Adipose tissue (tissue), 3 donors: ENCODE measurements around the gene ZG16B. TPM values are rescaled to one million over a fixed set of nuclear protein-coding genes. Genes with fewer than 3 reads are reported as not detected.

Experiments
- H3K27ac ChIP-seq: one replicate; pipeline ENCODE4 v1.5.1; 2013; ENCODE audit warnings: low read depth, low read length
- WGBS, 3 donors: extraction: QIAGEN DNeasy Blood & Tissue Kit; methylation state at CpG; one replicate each; pipeline ENCODE4 v1.1.7; 2013; 5-methylcytosine and 5-hydroxymethylcytosine counted together
- polyA plus RNA-seq, 3 donors: library from polyadenylated mRNA; stranded (reverse); fragments of 200-250 nt; gene quantifications; one replicate each; pipeline ENCODE4 v1.2.3, GENCODE V29; 2013
- donor health status: healthy with polysubstance abuse.
- donor health status: Bipolar disorder and iron deficiency.
- donor health status: healthy.

The ZG16B gene, protein sequence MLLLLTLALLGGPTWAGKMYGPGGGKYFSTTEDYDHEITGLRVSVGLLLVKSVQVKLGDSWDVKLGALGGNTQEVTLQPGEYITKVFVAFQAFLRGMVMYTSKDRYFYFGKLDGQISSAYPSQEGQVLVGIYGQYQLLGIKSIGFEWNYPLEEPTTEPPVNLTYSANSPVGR
- polyA plus RNA-seq: 1 to 10 TPM in 1 of 3 donors, under 1 TPM in 1, not detected in 1; 0.18 to 2.4 TPM

DNA sequence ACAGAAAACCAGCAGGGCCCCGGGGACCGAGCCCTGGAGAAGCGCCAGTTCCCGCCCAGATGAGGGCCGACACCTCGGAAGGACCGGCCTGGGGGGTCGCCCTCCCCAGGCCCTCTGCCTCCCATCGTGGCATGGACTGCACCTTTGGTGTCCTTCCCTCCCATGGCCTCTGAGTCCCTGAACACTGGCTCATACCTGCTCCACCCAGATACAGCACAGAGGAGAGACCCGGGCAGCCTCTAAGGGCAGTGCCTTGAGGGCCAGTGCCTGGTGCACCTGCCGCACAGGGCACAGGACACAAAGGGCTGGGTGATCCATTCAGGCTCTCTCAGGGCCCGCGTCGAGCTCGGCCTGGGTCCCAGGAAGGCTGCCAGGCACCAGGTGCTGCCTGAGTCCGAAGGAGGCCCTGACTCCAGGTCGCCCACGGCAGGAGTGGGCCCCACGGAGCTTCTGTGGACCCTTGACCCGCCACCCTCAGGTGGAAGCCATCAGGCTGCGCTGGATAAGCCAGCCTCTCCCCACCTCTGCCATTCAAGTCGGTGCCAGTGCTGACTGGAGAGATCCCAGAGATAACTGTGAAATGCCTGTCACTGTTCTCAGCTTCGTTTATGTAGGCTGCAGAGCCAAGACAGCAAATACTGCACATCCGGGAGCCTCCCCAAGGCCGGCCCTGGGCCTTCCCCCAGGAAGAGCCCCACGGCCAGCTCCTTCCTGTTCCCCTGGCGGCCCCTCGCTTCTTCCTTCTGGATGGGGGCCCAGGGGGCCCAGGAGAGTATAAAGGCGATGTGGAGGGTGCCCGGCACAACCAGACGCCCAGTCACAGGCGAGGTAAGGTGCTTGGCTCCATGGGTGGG, at the start of gene ZG16B:
Gene ZG16B, plus strand, starts transcription at position 803 of the 854 bp plus-strand sequence. CDS start 139 bp downstream, outside the sequence.
- 53 to 69% (median 57%) methylated on average over 32 of the region's 32 CpGs for WGBS, 3 donors
- H3K27ac ChIP-seq: no peak within 1 kb of the TSS

DNA sequence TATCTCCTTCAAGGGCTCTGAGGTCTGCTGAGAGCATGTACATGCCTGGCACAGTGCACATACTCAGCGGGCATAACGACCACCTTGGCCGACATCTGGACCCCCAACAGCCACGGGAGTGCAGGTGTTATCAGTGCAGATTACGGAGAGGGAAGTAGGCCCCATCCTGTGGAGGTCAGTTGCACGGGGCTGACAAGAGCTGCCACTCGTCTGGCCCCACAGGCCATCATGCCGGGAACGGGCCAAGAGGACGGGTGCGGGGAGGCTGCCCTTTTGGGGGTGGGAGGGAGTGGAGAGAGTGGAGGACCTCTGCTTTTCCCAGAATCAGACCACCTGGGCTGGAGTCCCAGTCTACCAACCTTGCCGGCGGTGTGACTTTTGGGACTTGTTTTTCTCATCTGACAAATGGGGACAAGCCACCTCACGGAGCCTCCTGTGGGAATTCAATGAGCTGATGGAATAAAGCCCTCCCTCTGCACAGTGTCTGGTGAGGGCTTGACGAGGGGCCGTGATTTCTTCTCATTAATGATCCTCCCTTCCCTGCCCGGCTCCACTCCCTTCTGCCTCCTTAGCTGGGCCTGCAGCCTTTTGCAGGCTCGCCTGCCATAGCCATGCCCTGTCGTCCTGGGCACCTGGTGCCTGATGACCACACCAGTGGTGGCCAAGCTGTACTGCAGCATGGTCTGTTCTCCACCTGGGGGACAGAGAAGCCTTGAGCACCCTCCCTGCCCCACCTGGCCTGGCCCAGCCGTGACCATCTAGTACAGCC, 47.3 kb upstream of the ZG16B start:
- no peak overlapping the region for H3K27ac ChIP-seq
- 79 to 86% (median 80%) methylated on average over 20 of the region's 20 CpGs for WGBS, 3 donors

DNA sequence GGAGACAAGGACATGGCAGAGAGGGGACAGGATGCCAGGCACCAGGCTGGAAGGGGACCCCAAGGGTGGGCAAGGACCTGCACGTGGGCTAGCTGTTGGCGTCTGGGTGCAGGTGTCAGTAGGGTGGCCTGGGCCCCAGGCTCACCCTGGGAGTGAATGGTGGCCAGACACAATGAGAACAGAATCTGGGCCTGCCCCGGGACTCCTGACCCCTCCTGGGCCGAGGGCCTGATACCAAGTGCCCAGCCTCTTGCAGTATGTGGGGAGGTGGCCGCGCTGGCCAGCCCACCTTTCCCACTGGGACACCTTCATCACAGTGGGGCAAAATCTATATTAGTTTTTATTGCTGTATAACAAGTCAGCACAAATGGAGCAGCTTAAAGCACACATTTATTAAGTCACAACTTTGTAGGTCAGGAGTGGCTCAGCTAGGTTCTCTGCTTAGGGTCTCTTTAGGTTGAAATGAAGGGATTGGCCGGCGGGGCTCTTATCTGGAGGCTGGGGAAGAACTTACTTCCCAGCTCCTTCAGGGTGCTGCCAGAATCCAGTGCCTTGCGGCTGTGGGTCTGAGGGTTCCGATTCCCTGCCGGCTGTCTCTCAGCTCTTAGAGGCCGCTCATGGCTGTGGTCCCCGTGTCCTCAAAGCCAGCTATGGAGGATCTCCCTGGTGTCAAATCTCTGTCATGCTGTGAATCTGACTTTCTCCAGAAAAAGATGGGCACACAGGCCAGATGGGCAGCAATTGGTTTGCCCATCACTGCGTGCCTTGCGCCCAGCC, 46.3 kb upstream of the ZG16B start:
- WGBS, 3 donors: 87 to 94% (median 88%) methylated on average over 15 of the region's 15 CpGs

DNA sequence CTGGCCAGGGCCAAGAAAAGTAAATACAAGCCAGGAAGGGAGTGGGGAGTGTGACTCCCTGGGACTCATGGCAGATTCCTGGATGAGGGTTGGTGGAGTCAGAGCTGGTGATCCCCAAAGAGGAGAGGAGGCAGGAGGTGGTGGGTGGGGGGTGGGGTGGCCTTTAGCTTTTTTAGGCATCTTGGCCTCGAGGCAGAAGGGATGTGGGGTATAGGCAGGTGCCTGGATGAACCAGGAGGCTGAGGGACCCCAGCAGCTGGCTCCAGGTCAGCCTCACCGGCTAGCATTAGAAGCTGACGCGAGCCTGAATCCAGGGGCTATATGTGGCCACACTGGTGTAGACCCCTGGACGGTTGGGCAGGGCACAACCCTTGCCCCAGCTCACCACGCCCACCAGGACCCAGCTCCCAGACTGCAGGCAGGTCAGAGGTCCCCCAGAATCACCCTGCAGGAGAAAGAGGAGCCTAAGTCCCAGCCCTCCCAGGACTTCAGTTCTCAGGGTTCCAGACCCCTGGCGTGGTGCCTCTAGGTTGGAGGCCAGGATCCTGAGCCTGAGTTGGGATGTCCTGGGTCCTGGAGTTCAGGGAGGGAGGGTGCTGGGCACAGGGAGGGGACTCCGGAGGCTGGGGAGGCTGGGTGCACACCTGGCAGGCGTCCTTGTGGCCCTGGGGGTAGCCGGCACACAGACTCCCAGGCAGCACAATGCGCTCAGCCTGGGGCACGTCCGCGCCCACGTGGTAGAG, 45.6 kb upstream of the ZG16B start:
- WGBS, 3 donors: 53 to 57% (median 56%) methylated on average over 13 to 15 of the region's 15 CpGs
- no peak overlapping the region for H3K27ac ChIP-seq

More for the DNA sequence above, 46.3 kb upstream of the ZG16B start:
- H3K27ac ChIP-seq: no peak overlapping the region

DNA sequence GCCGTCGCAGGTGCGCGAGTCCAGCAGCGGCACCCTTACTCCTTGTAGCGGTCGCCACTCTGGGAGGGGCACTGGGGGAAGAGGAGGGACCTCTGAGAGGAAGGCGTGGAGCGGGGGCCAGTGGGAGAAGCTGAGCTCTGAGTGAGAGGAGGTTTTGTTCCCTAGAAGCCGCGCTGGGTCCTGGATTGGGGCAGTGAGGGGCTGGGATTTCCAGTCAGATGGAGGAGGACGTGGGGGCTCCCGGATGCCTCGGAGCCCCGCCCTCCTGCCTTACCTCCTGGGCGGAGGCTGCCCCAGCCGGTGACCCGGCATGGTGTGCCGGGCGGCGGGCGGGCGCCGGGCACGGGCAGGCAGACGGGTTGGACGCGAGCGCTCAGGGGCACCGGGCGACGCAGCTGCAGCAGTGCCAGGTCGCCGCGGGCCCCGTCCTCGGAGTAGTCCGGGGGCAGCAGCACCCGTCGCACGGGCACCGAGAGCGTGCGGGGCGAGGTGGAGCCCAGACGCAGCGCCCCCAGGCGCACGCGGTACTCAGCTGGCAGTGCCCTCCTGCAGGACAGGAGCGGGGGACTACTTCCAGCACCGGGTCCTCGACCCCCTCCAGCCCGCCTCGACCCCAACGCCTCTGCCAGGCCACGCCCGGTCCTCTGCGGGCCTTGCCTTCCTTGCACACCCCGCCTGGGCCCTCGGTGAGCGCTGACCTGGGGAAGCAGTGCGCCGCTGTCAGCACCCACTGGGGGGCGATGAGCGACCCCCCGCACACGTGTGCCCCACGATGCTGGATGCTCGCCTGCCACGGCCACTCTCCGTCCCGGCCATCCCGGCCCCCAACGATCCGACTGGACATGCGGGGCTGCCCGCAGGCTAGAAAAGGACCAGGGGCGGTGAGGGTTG, 44.8 kb upstream of the ZG16B start:
- no peak overlapping the region for H3K27ac ChIP-seq
- WGBS, 3 donors: 12 to 15% (median 13%) methylated on average over 57 to 79 of the region's 79 CpGs

DNA sequence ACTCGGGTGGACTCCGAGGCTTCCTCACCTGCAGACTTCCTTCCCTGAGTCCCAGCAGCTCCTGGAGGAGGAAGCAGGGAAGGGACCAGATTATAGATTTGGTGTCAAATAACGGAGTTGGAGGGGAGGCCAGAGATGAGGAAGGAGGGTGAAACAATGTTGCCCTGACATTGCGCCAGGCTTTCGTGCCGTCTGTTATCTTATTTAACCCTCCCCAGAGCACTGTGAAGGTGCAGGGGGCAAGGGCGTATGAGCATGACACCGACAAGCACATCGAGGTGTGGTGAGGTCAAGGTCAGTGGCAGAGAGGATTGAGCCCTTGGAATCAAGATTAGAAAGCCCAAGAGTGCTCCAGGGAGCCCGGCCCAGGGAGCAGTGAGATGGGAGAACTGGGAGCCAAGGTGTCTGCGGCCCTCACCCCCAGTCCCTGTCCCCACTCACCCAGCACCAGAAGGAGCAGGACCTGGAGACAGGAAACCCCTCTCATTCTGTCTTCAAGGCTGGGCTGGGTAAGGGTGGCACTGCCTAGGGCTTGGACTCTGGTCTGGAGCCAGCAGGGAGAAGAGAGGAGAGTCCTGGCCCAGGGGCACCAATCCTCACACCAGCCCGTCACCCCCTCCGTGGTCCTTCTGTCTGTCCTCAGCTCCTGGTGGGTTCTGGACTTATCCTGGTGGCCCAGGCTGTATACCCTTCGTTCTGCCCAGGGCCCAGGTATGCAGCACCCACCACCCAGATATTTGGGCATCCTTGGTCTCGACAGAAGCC, 43.9 kb upstream of the ZG16B start:
- 39 to 54% (median 51%) methylated on average over 15 of the region's 15 CpGs for WGBS, 3 donors

DNA sequence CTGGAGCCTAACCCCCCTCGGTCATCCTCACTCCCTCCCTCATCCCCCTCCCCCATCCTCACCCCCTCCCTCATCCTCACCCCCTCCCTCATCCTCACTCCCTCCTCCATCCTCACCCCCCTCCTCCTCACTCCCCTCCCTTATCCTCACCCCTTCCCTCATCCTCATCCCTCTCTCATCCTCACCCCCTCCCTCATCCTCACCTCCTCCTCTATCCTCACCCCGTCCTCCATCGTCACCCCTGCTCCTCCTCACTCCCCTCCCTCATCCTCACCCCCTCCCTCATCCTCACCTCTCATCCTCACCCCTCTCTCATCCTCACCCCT, 43.3 kb upstream of the ZG16B start:
- 44 to 51% (median 49%) methylated on average over 3 of the region's 3 CpGs for WGBS, 3 donors
- H3K27ac ChIP-seq: no peak overlapping the region

More for the DNA sequence above, 43.9 kb upstream of the ZG16B start:
- no peak overlapping the region for H3K27ac ChIP-seq

DNA sequence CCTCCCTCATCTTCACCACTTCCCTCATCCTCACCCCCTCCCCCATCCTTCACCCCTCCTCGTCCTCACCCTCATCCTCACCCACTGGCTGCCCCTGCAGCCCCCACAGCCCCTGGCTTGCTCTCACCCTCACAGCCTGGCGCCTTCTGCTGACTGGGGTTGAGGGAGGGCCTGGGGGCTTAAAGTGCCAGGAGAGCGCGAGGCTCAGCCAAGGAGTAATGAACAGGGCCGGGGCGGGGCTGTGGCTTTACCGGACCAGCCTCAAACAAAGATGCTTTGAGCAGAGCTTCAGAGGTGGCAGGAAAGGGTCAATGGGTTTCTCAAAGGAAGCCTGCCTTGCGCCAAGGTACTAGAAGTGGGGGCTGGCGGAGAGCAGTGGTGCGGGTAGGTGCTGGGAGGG, 42.7 kb upstream of the ZG16B start, which contains the start of gene PRSS33:
Gene PRSS33, minus strand, starts transcription at position 155 of the 400 bp plus-strand sequence. CDS start 1,013 bp downstream, outside the sequence.
- H3K27ac ChIP-seq: no peak within 1 kb of the TSS
- WGBS, 3 donors: 18 to 29% (median 22%) methylated on average over 10 of the region's 10 CpGs

DNA sequence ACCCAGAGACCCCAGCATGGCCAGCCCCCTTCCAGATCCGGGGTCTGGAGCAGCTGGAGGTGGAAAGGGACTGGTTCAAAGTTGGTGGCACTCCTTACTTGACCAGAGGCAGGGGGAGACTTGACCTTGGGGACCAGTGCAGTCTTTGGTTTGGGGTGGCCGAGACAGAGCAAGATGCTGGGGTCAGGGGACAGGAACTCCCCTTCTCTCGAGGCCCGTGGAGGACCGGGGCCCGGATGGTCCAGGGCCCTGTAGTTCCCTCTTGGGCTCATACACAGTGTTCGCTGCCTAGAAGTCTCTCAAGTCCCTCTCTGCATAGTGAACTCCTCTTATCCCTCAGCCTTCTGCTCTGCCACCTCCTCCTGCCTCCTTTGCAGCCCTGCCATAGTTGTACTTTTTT, 42.1 kb upstream of the ZG16B start:
- no peak overlapping the region for H3K27ac ChIP-seq
- WGBS, 3 donors: 20 to 52% (median 36%) methylated on average over 7 of the region's 7 CpGs

DNA sequence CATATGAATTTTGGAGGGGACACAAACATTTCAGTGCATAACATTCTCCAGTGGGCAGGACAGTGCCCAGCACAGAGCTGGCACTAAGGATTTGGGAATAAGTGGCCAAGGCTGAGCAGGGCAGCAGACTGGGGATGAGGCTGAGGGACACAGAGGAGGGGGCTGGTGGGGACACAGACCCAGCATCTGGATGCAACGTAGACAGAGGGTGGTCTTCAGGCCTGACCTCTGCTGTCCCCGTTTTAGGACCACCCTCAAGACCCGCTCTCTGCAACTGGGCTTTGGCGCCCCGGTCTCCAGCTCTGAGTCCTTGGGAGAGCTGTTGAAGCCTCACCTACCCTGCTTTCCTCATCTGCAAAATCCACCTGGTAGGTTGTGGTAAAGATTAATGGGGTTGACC, 39.5 kb upstream of the ZG16B start:
- 78 to 81% (median 80%) methylated on average over 5 of the region's 5 CpGs for WGBS, 3 donors
- H3K27ac ChIP-seq: no peak overlapping the region

DNA sequence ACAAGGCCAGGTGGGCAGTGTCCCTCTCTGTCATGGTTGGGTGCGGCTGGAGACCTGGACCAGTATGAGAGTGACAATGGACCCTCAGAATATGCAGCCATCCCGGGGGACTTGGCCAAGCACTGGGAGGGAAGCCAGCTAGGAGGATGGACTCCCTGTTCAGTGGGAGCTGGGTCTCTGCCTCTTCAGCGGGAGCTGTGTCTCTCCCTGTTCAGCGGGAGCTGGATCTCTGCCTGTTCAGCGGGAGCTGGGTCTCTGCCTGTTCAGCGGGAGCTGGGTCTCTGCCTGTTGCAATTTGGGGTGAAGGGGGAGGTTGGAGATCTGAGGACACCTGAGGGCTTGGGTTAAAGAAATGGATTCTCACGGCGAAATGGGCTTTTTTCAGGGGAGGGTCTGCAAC, 38.9 kb upstream of the ZG16B start:
- no peak overlapping the region for H3K27ac ChIP-seq
- WGBS, 3 donors: 60 to 73% (median 62%) methylated on average over 8 of the region's 8 CpGs

DNA sequence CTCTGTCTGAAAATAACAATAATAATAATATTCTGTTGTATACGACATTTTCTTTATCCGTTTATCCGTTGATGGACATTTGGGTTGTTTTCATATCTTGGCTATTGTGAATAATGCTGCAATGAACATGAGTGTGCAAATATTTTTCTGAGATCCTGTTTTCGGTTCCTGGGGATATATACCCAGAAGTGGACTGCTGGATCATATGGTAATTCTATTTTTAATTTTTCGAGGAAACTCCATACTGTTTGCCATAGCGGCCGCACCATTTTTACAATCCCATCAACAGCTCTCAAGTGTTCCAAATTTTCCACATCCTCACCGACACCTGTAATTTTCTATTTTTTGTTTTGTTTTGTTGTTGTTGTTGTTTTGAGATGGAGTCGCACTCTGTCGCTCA, 37.2 kb upstream of the ZG16B start:
- WGBS, 3 donors: 84 to 88% (median 84%) methylated on average over 10 of the region's 10 CpGs
- H3K27ac ChIP-seq: no peak overlapping the region

DNA sequence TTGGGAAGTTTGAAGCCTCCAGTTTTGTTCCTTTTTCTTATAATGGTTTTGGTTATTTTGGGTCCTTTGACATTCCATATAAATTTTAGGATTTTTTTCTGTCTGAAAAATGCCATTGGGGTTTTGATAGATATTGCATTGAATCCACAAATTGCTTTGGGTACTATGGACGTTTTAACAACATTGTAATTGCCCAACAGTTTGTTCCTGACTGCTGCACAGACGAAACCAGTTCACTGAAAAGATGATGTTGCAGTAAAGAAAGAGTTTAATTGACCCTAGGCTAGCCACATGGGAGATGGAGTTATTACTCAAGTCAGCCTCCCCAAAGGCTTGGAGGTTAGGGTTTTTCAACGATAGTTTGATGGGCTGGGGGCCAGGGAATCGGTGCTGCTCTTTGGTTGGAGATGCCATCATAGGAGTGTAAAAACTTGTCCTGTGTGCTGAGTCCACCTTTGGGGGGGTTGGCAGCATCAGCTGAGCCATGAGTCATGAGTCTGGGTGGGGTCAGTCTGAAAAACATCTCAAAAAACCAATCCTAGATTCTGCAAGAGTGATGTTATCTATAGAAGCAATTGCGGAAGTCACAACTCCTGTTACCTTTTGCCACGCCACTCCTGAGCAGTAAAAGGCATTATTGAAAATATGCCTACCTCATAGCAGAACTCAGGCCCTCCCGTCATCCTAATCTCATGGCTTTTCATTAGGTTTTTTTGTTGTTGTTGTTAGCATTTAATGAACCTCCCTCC, 34.5 kb upstream of the ZG16B start:
- WGBS, 3 donors: 53 to 74% (median 63%) methylated on average over 7 of the region's 7 CpGs
- H3K27ac ChIP-seq: no peak overlapping the region

DNA sequence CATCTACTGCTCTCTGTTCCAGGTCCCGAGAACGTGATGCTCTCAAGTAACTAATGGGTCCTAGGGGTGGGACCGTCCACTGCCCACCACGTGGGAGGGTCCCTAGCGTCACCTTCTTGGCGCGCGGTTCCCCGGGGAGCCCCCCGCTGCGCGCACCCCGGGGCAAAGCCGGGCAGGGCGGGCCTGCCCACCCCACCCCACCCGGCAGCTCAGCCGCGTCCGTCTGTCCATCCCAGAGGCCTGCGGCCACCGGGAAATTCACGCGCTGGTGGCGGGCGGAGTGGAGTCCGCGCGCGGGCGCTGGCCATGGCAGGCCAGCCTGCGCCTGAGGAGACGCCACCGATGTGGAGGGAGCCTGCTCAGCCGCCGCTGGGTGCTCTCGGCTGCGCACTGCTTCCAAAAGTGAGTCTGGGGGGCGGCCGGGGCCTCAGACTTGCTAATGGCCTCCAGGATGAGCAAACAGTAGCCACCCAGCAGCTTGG, 31.3 kb upstream of the ZG16B start:
- H3K27ac ChIP-seq: no peak overlapping the region
- WGBS, 3 donors: 79 to 90% (median 80%) methylated on average over 25 to 39 of the region's 39 CpGs

DNA sequence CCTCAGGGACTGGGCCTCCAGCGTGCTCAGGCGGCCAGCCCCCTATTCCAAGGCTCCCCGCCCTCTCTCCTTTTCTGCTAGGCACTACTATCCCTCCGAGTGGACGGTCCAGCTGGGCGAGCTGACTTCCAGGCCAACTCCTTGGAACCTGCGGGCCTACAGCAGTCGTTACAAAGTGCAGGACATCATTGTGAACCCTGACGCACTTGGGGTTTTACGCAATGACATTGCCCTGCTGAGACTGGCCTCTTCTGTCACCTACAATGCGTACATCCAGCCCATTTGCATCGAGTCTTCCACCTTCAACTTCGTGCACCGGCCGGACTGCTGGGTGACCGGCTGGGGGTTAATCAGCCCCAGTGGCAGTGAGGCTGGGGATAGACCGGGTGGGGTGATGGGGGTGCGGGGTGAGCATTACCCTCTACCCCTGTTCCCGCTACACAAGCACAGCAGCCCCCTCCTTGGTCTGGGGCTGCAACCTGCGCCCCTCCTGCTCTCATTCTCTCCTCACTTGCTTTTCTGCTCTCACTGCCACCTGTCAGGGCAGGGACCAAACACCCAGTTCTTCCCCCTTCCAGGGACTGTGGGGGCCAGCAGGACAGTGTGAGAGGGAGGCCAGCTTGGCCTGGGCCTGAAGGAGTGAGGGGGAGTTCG, 30.8 kb upstream of the ZG16B start:
- WGBS, 3 donors: 80 to 89% (median 86%) methylated on average over 21 of the region's 21 CpGs
- H3K27ac ChIP-seq: no peak overlapping the region
